ENCODE measurements around the gene RAD54L.
"Not testable (repeated sequence)": the region's sequence is repeated elsewhere in the genome, so short reads cannot be mapped to it uniquely, and the experiment has no call there.

RAD54L gene

DNA sequence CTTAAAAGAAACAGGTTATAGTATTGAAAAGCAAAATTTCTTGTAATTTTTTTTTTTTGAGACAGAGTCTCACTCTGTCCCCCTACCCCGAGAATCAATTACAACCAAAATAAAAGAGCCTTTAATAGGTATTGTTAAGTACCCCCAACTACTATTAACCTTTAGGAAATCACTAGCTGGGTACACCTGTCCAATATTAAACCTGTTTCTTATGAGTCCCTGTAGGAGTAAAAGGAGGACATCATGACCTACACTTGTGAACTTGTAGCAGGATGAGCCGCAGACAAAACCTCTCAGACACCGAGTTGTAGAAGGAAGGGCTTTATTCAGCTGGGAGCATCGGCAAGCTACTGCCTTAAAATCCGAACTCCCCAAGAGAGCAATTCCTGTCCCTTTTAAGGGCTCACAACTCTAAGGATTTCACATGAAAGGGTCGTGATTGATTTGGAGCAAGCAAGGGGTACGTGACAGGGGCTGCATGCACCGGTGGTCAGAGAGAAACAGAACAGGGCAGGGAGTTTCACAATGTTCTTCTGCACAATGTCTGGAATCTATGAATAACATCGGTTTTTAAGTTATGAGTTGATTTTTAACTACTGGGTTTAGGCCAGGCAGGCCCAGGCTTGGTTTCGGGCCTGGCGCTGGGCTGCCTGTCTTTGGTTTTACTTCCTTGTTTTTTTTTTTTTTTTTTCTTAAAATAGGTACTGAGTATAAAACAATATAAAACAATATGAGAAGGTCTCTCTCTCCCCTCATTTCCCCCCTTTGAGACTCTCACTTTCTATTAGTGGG, 77.9 kb downstream of the RAD54L start:
- DNase-seq = not testable (repeated sequence)
